ENCODE measurements around the gene NTN1. TPM values are rescaled to one million over a fixed set of nuclear protein-coding genes. Genes with fewer than 3 reads are reported as not detected.

Gene NTN1
- total RNA-seq, 1 donor from 2014 or later: under 0.01 TPM

GRCh38 chr17:9107527-9107926, 86.2 kb downstream of the NTN1 start:
- no peak overlapping the region for H3K4me3 ChIP-seq (ENCODE audit: low read depth, low read length)
- H3K27me3 ChIP-seq (ENCODE audit: control insufficient read depth, insufficient read depth, low read length): no peaks in the 10 kb centered on the region
- DNase-seq (ENCODE audit: low read depth) (no peak), FAIRE-seq (no peak)
- no peak for TF ChIP-seq CTCF (IDR thresholded peaks at IDR 0.05; ENCODE audit: insufficient read depth, low read length, severe bottlenecking)
- no peaks in the 10 kb centered on the region for H3K36me3 ChIP-seq (ENCODE audit: control insufficient read depth, insufficient read depth, low read length)

DNA sequence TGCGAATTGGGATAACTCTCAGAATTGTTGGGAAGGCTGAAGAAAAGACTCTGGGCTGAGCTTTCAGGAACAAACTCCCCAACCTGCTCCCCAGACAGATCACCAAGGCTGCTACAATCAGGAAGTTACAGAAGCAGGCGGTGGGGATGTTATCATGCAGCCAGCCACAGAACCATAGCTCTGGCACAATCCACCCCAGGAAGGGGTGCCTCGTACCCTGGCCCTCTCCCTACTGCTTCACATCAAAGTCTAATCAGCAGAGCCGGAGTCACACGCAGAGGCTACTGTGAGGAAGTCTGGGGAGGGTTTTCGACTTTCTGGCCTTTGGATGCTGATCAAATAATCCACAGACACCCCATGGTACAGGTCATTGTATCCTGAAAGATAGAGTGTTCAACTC, 86.8 kb downstream of the NTN1 start:
- Histone ChIP-seq H3K4me3 (ENCODE audit: low read depth, low read length) (no peak overlapping the region), H3K36me3 (ENCODE audit: control insufficient read depth, insufficient read depth, low read length) (no peaks in the 10 kb centered on the region), H3K27me3 (ENCODE audit: control insufficient read depth, insufficient read depth, low read length) (no peaks in the 10 kb centered on the region)
- FAIRE-seq: no peak
- no peak for DNase-seq (ENCODE audit: low read depth)
- TF ChIP-seq CTCF (IDR thresholded peaks at IDR 0.05; ENCODE audit: insufficient read depth, low read length, severe bottlenecking): no peak

GRCh38 chr17:9109933-9110332, 88.6 kb downstream of the NTN1 start:
- no peak for FAIRE-seq
- Histone ChIP-seq H3K4me3 (ENCODE audit: low read depth, low read length) (no peak overlapping the region), H3K27me3 (ENCODE audit: control insufficient read depth, insufficient read depth, low read length) (no peaks in the 10 kb centered on the region), H3K36me3 (ENCODE audit: control insufficient read depth, insufficient read depth, low read length) (no peaks in the 10 kb centered on the region)
- no peak for DNase-seq (ENCODE audit: low read depth)
- TF ChIP-seq CTCF (IDR thresholded peaks at IDR 0.05; ENCODE audit: insufficient read depth, low read length, severe bottlenecking): no peak

DNA sequence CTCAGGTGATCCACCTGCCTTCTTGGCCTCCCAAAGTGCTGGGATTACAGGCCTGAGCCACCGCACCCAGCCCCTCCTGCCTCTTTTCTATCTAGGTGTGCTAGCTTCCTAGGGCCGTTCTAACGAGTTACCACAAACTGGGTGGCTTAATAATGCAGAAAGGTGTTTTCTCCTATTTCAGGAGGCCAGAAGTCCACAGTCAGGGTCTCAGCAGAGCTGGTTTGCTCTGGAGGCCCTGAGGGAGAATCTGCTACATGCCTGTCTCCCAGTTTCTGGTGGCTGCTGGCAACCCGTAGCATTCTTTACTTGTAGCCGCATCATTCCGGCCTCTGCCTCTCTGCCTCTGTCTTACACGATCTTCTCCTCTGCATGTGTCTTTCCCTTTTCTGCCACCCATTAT, 89.2 kb downstream of the NTN1 start:
- DNase-seq (ENCODE audit: low read depth) (no peak), FAIRE-seq (no peak)
- H3K36me3 ChIP-seq (ENCODE audit: control insufficient read depth, insufficient read depth, low read length): no peaks in the 10 kb centered on the region
- H3K4me3 ChIP-seq (ENCODE audit: low read depth, low read length): no peak overlapping the region
- H3K27me3 ChIP-seq (ENCODE audit: control insufficient read depth, insufficient read depth, low read length): no peaks in the 10 kb centered on the region
- TF ChIP-seq CTCF (IDR thresholded peaks at IDR 0.05; ENCODE audit: insufficient read depth, low read length, severe bottlenecking): no peak

- DNase-seq (ENCODE audit: low read depth): peak; percentile 32
- peak; percentile 82 for FAIRE-seq
These were observed 94.2 kb downstream of the NTN1 start for GRCh38 chr17:9115214-9116191.

More at GRCh38 chr17:9115214-9116191, 94.2 kb downstream of the NTN1 start:
- Histone ChIP-seq H3K36me3 (ENCODE audit: control insufficient read depth, insufficient read depth, low read length) (no peaks in the 10 kb centered on the region), H3K4me3 (ENCODE audit: low read depth, low read length) (peak overlapping the region; percentile 39), H3K27me3 (ENCODE audit: control insufficient read depth, insufficient read depth, low read length) (no peaks in the 10 kb centered on the region)
- peak; percentile 47 for TF ChIP-seq CTCF (IDR thresholded peaks at IDR 0.05; ENCODE audit: insufficient read depth, low read length, severe bottlenecking)

Data from bronchial epithelial cell (primary cell).